Measurements from ENCODE around the gene NME8. TPM values are rescaled to one million over a fixed set of nuclear protein-coding genes. Genes with fewer than 3 reads are reported as not detected.
A peak's percentile ranks its signal among the peaks of the same experiment; 100 is the strongest.

Gene NME8
- total RNA-seq, 1 donor from 2014 or later: 9.0 TPM

DNA sequence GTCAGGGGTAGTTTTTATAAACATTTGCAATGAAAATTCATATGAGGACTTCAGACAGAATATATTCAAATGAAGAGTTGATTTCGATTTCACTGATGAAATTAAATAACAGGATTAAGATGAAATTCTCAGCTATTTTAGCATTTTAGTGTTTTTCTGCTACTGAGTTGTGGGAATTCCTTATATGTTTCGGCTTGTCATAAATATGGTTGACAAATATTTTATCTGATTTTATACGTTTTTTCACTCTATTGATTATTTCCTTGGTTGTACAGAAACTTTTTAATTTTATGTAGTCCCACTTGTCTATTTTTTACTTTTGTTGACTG, 14.6 kb upstream of the NME8 start:
- no peak overlapping the region for H3K27ac Mint-ChIP-seq
- Histone ChIP-seq H4K20me1 (ENCODE audit: low read depth) (no peaks in the 10 kb centered on the region), H3F3A (ENCODE audit: low read depth) (no peaks in the 10 kb centered on the region), H3K9ac (no peak overlapping the region), H3K4me1 (no peaks in the 10 kb centered on the region), H3K9me3 (ENCODE audit: low read depth) (no peaks in the 10 kb centered on the region), H3K36me3 (no peaks in the 10 kb centered on the region), H3K27ac (no peak overlapping the region), H3K4me3 (no peak overlapping the region), H3K79me2 (ENCODE audit: low read depth) (no peaks in the 10 kb centered on the region), H3K27me3 (no peaks in the 10 kb centered on the region), H2AFZ (replicated peaks) (no peak overlapping the region), H3K4me2 (no peak overlapping the region)
- no peaks in the 10 kb centered on the region for H3K9me3 Mint-ChIP-seq
- no peak overlapping the region for H3K4me3 Mint-ChIP-seq
- H3K27me3 Mint-ChIP-seq (ENCODE audit: insufficient read depth, low read depth): peaks cover 2% of the 10 kb centered on the region
- TF ChIP-seq, protein P1, sequence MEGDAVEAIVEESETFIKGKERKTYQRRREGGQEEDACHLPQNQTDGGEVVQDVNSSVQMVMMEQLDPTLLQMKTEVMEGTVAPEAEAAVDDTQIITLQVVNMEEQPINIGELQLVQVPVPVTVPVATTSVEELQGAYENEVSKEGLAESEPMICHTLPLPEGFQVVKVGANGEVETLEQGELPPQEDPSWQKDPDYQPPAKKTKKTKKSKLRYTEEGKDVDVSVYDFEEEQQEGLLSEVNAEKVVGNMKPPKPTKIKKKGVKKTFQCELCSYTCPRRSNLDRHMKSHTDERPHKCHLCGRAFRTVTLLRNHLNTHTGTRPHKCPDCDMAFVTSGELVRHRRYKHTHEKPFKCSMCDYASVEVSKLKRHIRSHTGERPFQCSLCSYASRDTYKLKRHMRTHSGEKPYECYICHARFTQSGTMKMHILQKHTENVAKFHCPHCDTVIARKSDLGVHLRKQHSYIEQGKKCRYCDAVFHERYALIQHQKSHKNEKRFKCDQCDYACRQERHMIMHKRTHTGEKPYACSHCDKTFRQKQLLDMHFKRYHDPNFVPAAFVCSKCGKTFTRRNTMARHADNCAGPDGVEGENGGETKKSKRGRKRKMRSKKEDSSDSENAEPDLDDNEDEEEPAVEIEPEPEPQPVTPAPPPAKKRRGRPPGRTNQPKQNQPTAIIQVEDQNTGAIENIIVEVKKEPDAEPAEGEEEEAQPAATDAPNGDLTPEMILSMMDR (IDR thresholded peaks at IDR 0.05): no peak
- no peak for TF ChIP-seq EZH2phosphoT487 (IDR thresholded peaks at IDR 0.05)
- TF ChIP-seq EZH2 (IDR thresholded peaks at IDR 0.05): no peak
- H3K36me3 Mint-ChIP-seq: no peaks in the 10 kb centered on the region
- no peaks in the 10 kb centered on the region for H3K4me1 Mint-ChIP-seq
- no peak for DNase-seq (ENCODE audit: low spot score)

DNA sequence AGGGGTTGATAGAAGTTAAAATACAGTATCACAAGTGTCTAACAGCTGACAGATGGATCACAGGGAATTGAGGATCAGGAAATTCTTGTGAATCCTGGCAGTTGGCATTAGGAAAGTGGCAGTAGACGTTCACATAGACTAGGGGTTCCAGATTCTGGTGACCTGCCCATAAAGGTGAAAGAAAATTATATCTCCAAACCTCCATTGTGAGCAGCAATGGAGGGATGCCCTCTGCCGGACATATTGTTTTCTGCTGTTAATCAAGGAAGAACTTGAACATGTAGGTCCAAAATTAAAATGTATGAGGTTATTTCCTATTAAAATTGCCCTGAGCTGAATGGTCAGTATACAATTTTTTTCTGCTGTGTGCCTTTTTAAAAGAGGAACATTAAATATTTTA, 5.1 kb downstream of the NME8 start:
- DNase-seq (ENCODE audit: low spot score): no peak
- no peaks in the 10 kb centered on the region for H3K27me3 Mint-ChIP-seq (ENCODE audit: insufficient read depth, low read depth)

DNA sequence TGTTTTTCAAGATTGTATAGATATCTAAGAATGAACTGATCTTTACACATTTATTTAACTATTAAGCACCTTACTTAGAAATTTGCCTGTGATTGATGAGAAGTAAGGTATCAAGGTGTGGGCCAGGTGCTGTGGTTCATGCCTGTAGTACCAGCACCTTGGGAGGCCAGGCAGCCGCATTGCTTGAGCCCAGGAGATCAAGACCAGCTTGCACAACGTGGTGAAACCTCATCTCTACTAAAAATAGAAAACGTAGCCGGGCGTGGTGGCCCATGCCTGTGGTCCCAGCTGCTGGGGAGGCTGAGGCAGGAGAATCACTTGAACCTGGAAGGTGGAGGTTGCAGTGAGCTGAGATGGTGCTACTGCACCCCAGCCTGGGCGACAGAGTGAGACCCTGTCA, 33.7 kb downstream of the NME8 start:
- no peak overlapping the region for H3K4me3 ChIP-seq
- no peaks in the 10 kb centered on the region for H3K4me1 Mint-ChIP-seq
- no peak overlapping the region for H3K4me2 ChIP-seq
- H3K36me3 ChIP-seq: no peaks in the 10 kb centered on the region
- H3K27ac Mint-ChIP-seq: no peak overlapping the region
- H3K9ac ChIP-seq: no peak overlapping the region
- H3K9me3 Mint-ChIP-seq: no peaks in the 10 kb centered on the region
- no peaks in the 10 kb centered on the region for H3F3A ChIP-seq (ENCODE audit: low read depth)
- H3K4me3 Mint-ChIP-seq: no peak overlapping the region
- H2AFZ ChIP-seq (replicated peaks): no peak overlapping the region
- no peak overlapping the region for H3K27ac ChIP-seq
- H3K4me1 ChIP-seq: no peaks in the 10 kb centered on the region
- H3K36me3 Mint-ChIP-seq: no peaks in the 10 kb centered on the region
- H4K20me1 ChIP-seq (ENCODE audit: low read depth): no peaks in the 10 kb centered on the region
- no peak for DNase-seq (ENCODE audit: low spot score)
- no peaks in the 10 kb centered on the region for H3K27me3 ChIP-seq
- TF ChIP-seq EZH2phosphoT487 (IDR thresholded peaks at IDR 0.05): no peak
- TF ChIP-seq, protein P1 (IDR thresholded peaks at IDR 0.05): no peak
- TF ChIP-seq EZH2 (IDR thresholded peaks at IDR 0.05): no peak
- H3K9me3 ChIP-seq (ENCODE audit: low read depth): no peaks in the 10 kb centered on the region
- no peaks in the 10 kb centered on the region for H3K79me2 ChIP-seq (ENCODE audit: low read depth)
- no peaks in the 10 kb centered on the region for H3K27me3 Mint-ChIP-seq (ENCODE audit: insufficient read depth, low read depth)

More for the DNA sequence above, 5.1 kb downstream of the NME8 start:
- Histone ChIP-seq H2AFZ (replicated peaks) (no peak overlapping the region), H3F3A (ENCODE audit: low read depth) (no peaks in the 10 kb centered on the region), H3K4me1 (no peaks in the 10 kb centered on the region), H3K79me2 (ENCODE audit: low read depth) (no peaks in the 10 kb centered on the region), H4K20me1 (ENCODE audit: low read depth) (no peaks in the 10 kb centered on the region), H3K9ac (no peak overlapping the region), H3K9me3 (ENCODE audit: low read depth) (no peaks in the 10 kb centered on the region), H3K27me3 (no peaks in the 10 kb centered on the region), H3K4me3 (no peak overlapping the region), H3K27ac (no peak overlapping the region), H3K4me2 (no peak overlapping the region), H3K36me3 (no peaks in the 10 kb centered on the region)
- Mint-ChIP-seq H3K4me1 (no peaks in the 10 kb centered on the region), H3K4me3 (no peak overlapping the region), H3K36me3 (no peaks in the 10 kb centered on the region), H3K27ac (no peak overlapping the region), H3K9me3 (no peaks in the 10 kb centered on the region)
- TF ChIP-seq, protein P1 (IDR thresholded peaks at IDR 0.05): peak; percentile 49
- no peak for TF ChIP-seq EZH2 (IDR thresholded peaks at IDR 0.05)

DNA sequence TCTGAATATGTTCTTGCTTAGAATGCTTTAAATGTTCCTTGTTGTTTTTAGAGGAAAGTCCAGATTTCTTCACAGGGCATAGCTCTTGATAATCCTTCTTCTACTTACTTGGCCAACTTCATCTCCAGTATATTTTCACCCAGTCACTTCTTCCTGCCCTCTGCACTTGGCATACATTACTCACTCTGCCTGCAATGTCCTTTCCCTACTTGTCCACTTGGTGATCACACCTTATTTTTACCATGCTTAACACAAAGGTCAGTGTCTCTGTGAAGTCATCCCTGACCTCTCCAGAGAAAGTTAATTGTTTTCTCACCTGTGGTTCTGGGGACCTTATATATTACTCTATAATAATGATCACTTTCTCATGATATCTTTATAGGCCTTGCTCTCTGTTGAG, 45.0 kb downstream of the NME8 start:
- Histone ChIP-seq H2AFZ (replicated peaks) (no peak overlapping the region), H3K27ac (no peak overlapping the region), H3K9ac (no peak overlapping the region), H3F3A (ENCODE audit: low read depth) (no peaks in the 10 kb centered on the region), H3K9me3 (ENCODE audit: low read depth) (no peaks in the 10 kb centered on the region), H3K4me1 (no peaks in the 10 kb centered on the region), H3K36me3 (no peaks in the 10 kb centered on the region), H4K20me1 (ENCODE audit: low read depth) (no peaks in the 10 kb centered on the region), H3K4me2 (no peak overlapping the region), H3K79me2 (ENCODE audit: low read depth) (no peaks in the 10 kb centered on the region), H3K27me3 (no peaks in the 10 kb centered on the region), H3K4me3 (no peak overlapping the region)
- Mint-ChIP-seq H3K9me3 (peaks cover 2% of the 10 kb centered on the region), H3K27ac (no peak overlapping the region), H3K4me1 (no peaks in the 10 kb centered on the region), H3K4me3 (no peak overlapping the region), H3K36me3 (no peaks in the 10 kb centered on the region), H3K27me3 (ENCODE audit: insufficient read depth, low read depth) (peaks cover 2% of the 10 kb centered on the region)
- DNase-seq (ENCODE audit: low spot score): no peak
- TF ChIP-seq, protein P1 (IDR thresholded peaks at IDR 0.05): no peak
- TF ChIP-seq EZH2phosphoT487 (IDR thresholded peaks at IDR 0.05): no peak
- no peak for TF ChIP-seq EZH2 (IDR thresholded peaks at IDR 0.05)
